ENCODE data around the gene CCT4. TPM values are rescaled to one million over a fixed set of nuclear protein-coding genes. Genes with fewer than 3 reads are reported as not detected.
A peak's percentile ranks its signal among the peaks of the same experiment; 100 is the strongest.

Gene CCT4
- total and polyA plus RNA-seq, 2 experiments from 2014 or later: 333 to 343 TPM

- H3K27me3 ChIP-seq (ENCODE audit: insufficient read depth): no peaks in the 10 kb centered on the region
- Mint-ChIP-seq H3K27me3 (ENCODE audit: insufficient read depth, low read depth, poor library complexity) (peaks cover 8% of the 10 kb centered on the region), H3K4me3 (no peak overlapping the region), H3K36me3 (ENCODE audit: low read depth) (peaks cover 24% of the 10 kb centered on the region), H3K4me1 (peaks cover 27% of the 10 kb centered on the region), H3K27ac (no peak overlapping the region), H3K9me3 (peaks cover 20% of the 10 kb centered on the region)
- no peaks in the 10 kb centered on the region for H3K79me2 ChIP-seq (replicated peaks; ENCODE audit: insufficient read depth)
- peak; percentile 52 for DNase-seq (ENCODE audit: low spot score)
- no peaks in the 10 kb centered on the region for H3F3A ChIP-seq (replicated peaks; ENCODE audit: low read depth)
- no peaks in the 10 kb centered on the region for H3K36me3 ChIP-seq (ENCODE audit: insufficient read depth)
- no peak overlapping the region for H2AFZ ChIP-seq
- peak; percentile 22; the same call in 2 of the 3 replicates for ATAC-seq
- no peak overlapping the region for H3K4me3 ChIP-seq
- 0 out of 2 replicates have a peak overlapping the region, but pooled peaks have one; percentile 1 for H3K27ac ChIP-seq (ENCODE audit: low read depth)
- TF ChIP-seq JUNB (IDR thresholded peaks at IDR 0.05; ENCODE audit: unreplicated experiment) (no peak), POLR2AphosphoS5 (IDR thresholded peaks at IDR 0.05; ENCODE audit: low read depth) (no peak), EZH2 (IDR thresholded peaks at IDR 0.05; ENCODE audit: low read depth, unreplicated experiment) (no peak), EZH2phosphoT487 (IDR thresholded peaks at IDR 0.05; ENCODE audit: unreplicated experiment) (no peak), STAT1 (IDR thresholded peaks at IDR 0.05; ENCODE audit: unreplicated experiment) (no peak), ZNF462 (CRISPR knock-in tag; IDR thresholded peaks at IDR 0.05) (no peak), ZNF114 (CRISPR knock-in tag; IDR thresholded peaks at IDR 0.05) (no peak), ZNF331 (CRISPR knock-in tag; IDR thresholded peaks at IDR 0.05; ENCODE audit: low read depth) (no peak), NANOG (IDR thresholded peaks at IDR 0.05; ENCODE audit: borderline replicate concordance) (no peak), CREB1 (CRISPR knock-in tag; IDR thresholded peaks at IDR 0.05; ENCODE audit: low read depth) (no peak), ETS1 (IDR thresholded peaks at IDR 0.05) (no peak)
- TF ChIP-seq, protein P1, sequence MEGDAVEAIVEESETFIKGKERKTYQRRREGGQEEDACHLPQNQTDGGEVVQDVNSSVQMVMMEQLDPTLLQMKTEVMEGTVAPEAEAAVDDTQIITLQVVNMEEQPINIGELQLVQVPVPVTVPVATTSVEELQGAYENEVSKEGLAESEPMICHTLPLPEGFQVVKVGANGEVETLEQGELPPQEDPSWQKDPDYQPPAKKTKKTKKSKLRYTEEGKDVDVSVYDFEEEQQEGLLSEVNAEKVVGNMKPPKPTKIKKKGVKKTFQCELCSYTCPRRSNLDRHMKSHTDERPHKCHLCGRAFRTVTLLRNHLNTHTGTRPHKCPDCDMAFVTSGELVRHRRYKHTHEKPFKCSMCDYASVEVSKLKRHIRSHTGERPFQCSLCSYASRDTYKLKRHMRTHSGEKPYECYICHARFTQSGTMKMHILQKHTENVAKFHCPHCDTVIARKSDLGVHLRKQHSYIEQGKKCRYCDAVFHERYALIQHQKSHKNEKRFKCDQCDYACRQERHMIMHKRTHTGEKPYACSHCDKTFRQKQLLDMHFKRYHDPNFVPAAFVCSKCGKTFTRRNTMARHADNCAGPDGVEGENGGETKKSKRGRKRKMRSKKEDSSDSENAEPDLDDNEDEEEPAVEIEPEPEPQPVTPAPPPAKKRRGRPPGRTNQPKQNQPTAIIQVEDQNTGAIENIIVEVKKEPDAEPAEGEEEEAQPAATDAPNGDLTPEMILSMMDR (conservative IDR thresholded peaks at IDR 0.05; ENCODE audit: low read depth in 2 of 2): no peak
- TF ChIP-seq, protein P2, sequence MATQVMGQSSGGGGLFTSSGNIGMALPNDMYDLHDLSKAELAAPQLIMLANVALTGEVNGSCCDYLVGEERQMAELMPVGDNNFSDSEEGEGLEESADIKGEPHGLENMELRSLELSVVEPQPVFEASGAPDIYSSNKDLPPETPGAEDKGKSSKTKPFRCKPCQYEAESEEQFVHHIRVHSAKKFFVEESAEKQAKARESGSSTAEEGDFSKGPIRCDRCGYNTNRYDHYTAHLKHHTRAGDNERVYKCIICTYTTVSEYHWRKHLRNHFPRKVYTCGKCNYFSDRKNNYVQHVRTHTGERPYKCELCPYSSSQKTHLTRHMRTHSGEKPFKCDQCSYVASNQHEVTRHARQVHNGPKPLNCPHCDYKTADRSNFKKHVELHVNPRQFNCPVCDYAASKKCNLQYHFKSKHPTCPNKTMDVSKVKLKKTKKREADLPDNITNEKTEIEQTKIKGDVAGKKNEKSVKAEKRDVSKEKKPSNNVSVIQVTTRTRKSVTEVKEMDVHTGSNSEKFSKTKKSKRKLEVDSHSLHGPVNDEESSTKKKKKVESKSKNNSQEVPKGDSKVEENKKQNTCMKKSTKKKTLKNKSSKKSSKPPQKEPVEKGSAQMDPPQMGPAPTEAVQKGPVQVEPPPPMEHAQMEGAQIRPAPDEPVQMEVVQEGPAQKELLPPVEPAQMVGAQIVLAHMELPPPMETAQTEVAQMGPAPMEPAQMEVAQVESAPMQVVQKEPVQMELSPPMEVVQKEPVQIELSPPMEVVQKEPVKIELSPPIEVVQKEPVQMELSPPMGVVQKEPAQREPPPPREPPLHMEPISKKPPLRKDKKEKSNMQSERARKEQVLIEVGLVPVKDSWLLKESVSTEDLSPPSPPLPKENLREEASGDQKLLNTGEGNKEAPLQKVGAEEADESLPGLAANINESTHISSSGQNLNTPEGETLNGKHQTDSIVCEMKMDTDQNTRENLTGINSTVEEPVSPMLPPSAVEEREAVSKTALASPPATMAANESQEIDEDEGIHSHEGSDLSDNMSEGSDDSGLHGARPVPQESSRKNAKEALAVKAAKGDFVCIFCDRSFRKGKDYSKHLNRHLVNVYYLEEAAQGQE (IDR thresholded peaks at IDR 0.05; ENCODE audit: unreplicated experiment): no peak
- peaks cover 11% of the 10 kb centered on the region; the same call in 1 of the 2 replicates for H3K4me1 ChIP-seq (ENCODE audit: insufficient read depth)
- H4K20me1 ChIP-seq (replicated peaks; ENCODE audit: insufficient read depth): no peaks in the 10 kb centered on the region
- peaks cover under 1% of the 10 kb centered on the region; the same call in 1 of the 2 replicates for H3K9me2 ChIP-seq (ENCODE audit: insufficient read depth)
- H3K4me2 ChIP-seq: no peak overlapping the region
Observed at GRCh38 chr2:61928826-61929461, 40.5 kb upstream of the CCT4 start.

Data from GM23338 (cell line).